ENCODE data around the gene KRTAP12-3.
"Not testable (repeated sequence)": the region's sequence is repeated elsewhere in the genome, so short reads cannot be mapped to it uniquely, and the experiment has no call there.

KRTAP12-3 gene

GRCh38 chr21:44644878-44645277 lies 12.9 kb upstream of the KRTAP12-3 start:
- no peaks in the 10 kb centered on the region for H4K20me1 ChIP-seq (ENCODE audit: insufficient read depth, low read length)

GRCh38 chr21:44646366-44647221 lies 11.1 kb upstream of the KRTAP12-3 start, which contains the start of gene KRTAP10-11:
Gene KRTAP10-11, plus strand, starts transcription at chr21:44646414. Its CDS starts 45 bp downstream, at chr21:44646459.
- not testable (repeated sequence) for H3K4me2 ChIP-seq (ENCODE audit: insufficient read depth, low read length); DNase-seq; H3K27ac ChIP-seq (ENCODE audit: low read length); H3K9ac ChIP-seq (ENCODE audit: low read depth, low read length); H3K27me3 ChIP-seq (ENCODE audit: insufficient read depth, low read length, poor library complexity); H4K20me1 ChIP-seq (ENCODE audit: insufficient read depth, low read length); H3K4me3 ChIP-seq (ENCODE audit: low read depth in 1 of 2, low read length in 2 of 2); ATAC-seq (ENCODE audit: insufficient read depth, low read depth); H3K4me1 ChIP-seq (ENCODE audit: insufficient read depth, low read length); H2AFZ ChIP-seq (ENCODE audit: low read depth, low read length); H3K79me2 ChIP-seq (ENCODE audit: insufficient read depth, low read length); H3K36me3 ChIP-seq (ENCODE audit: insufficient read depth, low read length)
- H3K9me3 ChIP-seq (ENCODE audit: insufficient read depth, low read length, severe bottlenecking) = peaks cover 17% of the 10 kb centered on the region

More at GRCh38 chr21:44644878-44645277, 12.9 kb upstream of the KRTAP12-3 start:
- Histone ChIP-seq H3K27me3 (ENCODE audit: insufficient read depth, low read length, poor library complexity) (no peaks in the 10 kb centered on the region), H3K36me3 (ENCODE audit: insufficient read depth, low read length) (no peaks in the 10 kb centered on the region), H3K4me3 (ENCODE audit: low read depth in 1 of 2, low read length in 2 of 2) (no peak overlapping the region), H3K4me1 (ENCODE audit: insufficient read depth, low read length) (no peaks in the 10 kb centered on the region), H3K79me2 (ENCODE audit: insufficient read depth, low read length) (no peaks in the 10 kb centered on the region), H2AFZ (ENCODE audit: low read depth, low read length) (no peak overlapping the region), H3K9me3 (ENCODE audit: insufficient read depth, low read length, severe bottlenecking) (peaks cover 17% of the 10 kb centered on the region), H3K27ac (ENCODE audit: low read length) (no peak overlapping the region), H3K9ac (ENCODE audit: low read depth, low read length) (no peak overlapping the region), H3K4me2 (ENCODE audit: insufficient read depth, low read length) (no peak overlapping the region)
- ATAC-seq (ENCODE audit: insufficient read depth, low read depth) = no peak
- DNase-seq = no peak
- TF ChIP-seq EZH2 (IDR thresholded peaks at IDR 0.05; ENCODE audit: borderline replicate concordance, low read depth, low read length, severe bottlenecking) = no peak
- TF ChIP-seq, protein P1, sequence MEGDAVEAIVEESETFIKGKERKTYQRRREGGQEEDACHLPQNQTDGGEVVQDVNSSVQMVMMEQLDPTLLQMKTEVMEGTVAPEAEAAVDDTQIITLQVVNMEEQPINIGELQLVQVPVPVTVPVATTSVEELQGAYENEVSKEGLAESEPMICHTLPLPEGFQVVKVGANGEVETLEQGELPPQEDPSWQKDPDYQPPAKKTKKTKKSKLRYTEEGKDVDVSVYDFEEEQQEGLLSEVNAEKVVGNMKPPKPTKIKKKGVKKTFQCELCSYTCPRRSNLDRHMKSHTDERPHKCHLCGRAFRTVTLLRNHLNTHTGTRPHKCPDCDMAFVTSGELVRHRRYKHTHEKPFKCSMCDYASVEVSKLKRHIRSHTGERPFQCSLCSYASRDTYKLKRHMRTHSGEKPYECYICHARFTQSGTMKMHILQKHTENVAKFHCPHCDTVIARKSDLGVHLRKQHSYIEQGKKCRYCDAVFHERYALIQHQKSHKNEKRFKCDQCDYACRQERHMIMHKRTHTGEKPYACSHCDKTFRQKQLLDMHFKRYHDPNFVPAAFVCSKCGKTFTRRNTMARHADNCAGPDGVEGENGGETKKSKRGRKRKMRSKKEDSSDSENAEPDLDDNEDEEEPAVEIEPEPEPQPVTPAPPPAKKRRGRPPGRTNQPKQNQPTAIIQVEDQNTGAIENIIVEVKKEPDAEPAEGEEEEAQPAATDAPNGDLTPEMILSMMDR (IDR thresholded peaks at IDR 0.05; ENCODE audit: borderline replicate concordance, extremely low read depth, low read length, poor library complexity, severe bottlenecking) = no peak

DNA sequence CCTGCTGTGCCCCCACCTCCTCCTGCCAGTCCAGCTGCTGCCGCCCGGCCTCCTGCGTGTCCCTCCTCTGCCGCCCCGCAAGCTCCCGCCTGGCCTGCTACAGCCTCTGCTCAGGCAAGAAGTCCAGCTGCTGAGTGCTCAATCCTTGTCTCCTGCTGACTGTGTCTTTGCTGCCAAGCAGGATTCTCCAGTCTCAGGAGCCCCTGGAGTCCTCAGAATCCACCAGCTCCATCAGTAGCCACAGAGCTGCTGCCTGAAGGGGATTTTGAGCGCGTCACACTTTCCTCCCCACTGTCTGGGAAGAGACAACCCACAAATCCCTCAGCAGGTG lies 10.5 kb upstream of the KRTAP12-3 start:
- DNase-seq (no peak), ATAC-seq (ENCODE audit: insufficient read depth, low read depth) (no peak)
- Histone ChIP-seq H3K4me2 (ENCODE audit: insufficient read depth, low read length) (no peak overlapping the region), H3K36me3 (ENCODE audit: insufficient read depth, low read length) (no peaks in the 10 kb centered on the region), H3K27ac (ENCODE audit: low read length) (no peak overlapping the region), H3K9ac (ENCODE audit: low read depth, low read length) (no peak overlapping the region), H2AFZ (ENCODE audit: low read depth, low read length) (no peak overlapping the region), H4K20me1 (ENCODE audit: insufficient read depth, low read length) (no peaks in the 10 kb centered on the region), H3K27me3 (ENCODE audit: insufficient read depth, low read length, poor library complexity) (no peaks in the 10 kb centered on the region), H3K4me1 (ENCODE audit: insufficient read depth, low read length) (no peaks in the 10 kb centered on the region), H3K4me3 (ENCODE audit: low read depth in 1 of 2, low read length in 2 of 2) (no peak overlapping the region), H3K79me2 (ENCODE audit: insufficient read depth, low read length) (no peaks in the 10 kb centered on the region), H3K9me3 (ENCODE audit: insufficient read depth, low read length, severe bottlenecking) (peaks cover 17% of the 10 kb centered on the region)
- TF ChIP-seq EZH2 (IDR thresholded peaks at IDR 0.05; ENCODE audit: borderline replicate concordance, low read depth, low read length, severe bottlenecking) = no peak
- TF ChIP-seq, protein P1 (IDR thresholded peaks at IDR 0.05; ENCODE audit: borderline replicate concordance, extremely low read depth, low read length, poor library complexity, severe bottlenecking) = no peak

DNA sequence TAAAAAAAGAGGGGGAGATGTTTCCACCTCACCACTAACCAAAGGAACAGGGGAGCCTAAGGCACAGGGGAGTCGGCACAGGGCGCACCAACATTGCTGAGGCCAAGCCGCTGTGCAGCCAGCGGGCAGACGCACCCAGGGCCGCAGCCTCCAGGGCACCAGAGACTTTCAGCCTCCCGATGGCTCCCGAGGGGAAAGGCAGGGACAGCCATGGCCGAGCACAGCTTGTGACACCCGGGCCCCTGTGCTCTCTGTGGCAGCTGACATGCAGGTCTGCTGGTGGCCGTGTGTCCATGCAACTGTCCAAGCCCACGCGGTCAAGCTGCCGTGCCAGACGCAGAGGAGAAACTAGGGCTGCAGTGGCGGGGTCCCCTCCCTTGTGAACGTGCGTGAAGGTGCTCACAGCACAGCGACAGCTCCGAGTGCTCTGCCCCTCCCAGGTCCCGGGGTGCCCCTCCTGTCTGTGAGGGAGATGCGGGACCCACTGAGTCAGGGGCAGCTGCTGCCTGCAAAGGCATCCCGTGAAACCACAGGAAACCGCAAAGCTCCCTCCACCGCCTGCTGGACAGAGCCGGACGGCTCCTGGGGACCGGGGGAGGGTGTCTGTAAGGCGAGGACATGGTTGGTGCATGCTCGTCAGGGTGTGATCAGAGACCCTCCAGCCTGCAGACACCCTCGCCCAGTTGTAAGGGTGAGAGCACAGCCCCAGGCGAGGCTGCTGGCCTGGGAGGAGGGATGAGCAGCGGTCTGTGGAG lies 9.0 kb upstream of the KRTAP12-3 start:
- no peaks in the 10 kb centered on the region for H3K36me3 ChIP-seq (ENCODE audit: insufficient read depth, low read length)
- H3K9ac ChIP-seq (ENCODE audit: low read depth, low read length) = no peak overlapping the region
- H3K9me3 ChIP-seq (ENCODE audit: insufficient read depth, low read length, severe bottlenecking) = peaks cover 14% of the 10 kb centered on the region
- TF ChIP-seq EZH2 (IDR thresholded peaks at IDR 0.05; ENCODE audit: borderline replicate concordance, low read depth, low read length, severe bottlenecking) = no peak
- TF ChIP-seq, protein P1 (IDR thresholded peaks at IDR 0.05; ENCODE audit: borderline replicate concordance, extremely low read depth, low read length, poor library complexity, severe bottlenecking) = no peak
- H3K4me3 ChIP-seq (ENCODE audit: low read depth in 1 of 2, low read length in 2 of 2) = no peak overlapping the region
- no peaks in the 10 kb centered on the region for H3K79me2 ChIP-seq (ENCODE audit: insufficient read depth, low read length)
- no peak overlapping the region for H3K4me2 ChIP-seq (ENCODE audit: insufficient read depth, low read length)
- ATAC-seq (ENCODE audit: insufficient read depth, low read depth) (no peak), DNase-seq (no peak)
- no peak overlapping the region for H2AFZ ChIP-seq (ENCODE audit: low read depth, low read length)
- no peaks in the 10 kb centered on the region for H3K4me1 ChIP-seq (ENCODE audit: insufficient read depth, low read length)
- no peak overlapping the region for H3K27ac ChIP-seq (ENCODE audit: low read length)
- H4K20me1 ChIP-seq (ENCODE audit: insufficient read depth, low read length) = no peaks in the 10 kb centered on the region
- H3K27me3 ChIP-seq (ENCODE audit: insufficient read depth, low read length, poor library complexity) = no peaks in the 10 kb centered on the region

All from DND-41 (cell line).